NCI-H774 (cell line): ENCODE data around the gene SPIRE1.

ENCODE experiments used
- DNase-seq: peaks from one replicate; lab custom pipeline; 2025; lab: John Stamatoyannopoulos, UW

SPIRE1 gene

GRCh38 chr18:12657684-12658425 lies at the start of gene SPIRE1:
Gene SPIRE1, minus strand, starts transcription at chr18:12658107. Its CDS starts 241 bp downstream, at chr18:12657866.
- DNase-seq: peak; percentile 72

- DNase-seq: no peak
Observed at GRCh38 chr18:12703664-12704063, 45.8 kb upstream of the SPIRE1 start.

DNA sequence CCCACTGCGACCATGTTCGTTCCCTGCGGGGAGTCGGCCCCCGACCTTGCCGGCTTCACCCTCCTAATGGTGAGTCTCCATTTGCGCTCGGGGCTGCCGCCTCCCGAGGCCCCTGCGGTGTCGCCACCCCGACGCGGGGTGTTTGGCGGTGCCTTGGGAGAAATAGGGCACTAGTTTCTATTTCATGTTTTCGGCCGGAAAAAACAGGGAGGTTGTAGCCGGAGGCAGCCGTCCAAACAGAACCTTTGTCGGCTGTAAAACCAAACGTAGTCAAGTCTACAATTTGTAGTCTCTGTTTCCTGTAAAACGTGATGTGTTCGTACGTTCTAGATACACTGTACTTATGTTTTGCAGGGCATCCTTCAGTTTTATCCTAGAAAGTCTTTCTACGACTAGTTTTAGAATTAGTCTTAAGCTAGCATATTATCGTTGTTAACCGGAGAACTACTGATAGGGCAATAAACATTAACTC lies 45.2 kb upstream of the SPIRE1 start:
- no peak for DNase-seq

DNA sequence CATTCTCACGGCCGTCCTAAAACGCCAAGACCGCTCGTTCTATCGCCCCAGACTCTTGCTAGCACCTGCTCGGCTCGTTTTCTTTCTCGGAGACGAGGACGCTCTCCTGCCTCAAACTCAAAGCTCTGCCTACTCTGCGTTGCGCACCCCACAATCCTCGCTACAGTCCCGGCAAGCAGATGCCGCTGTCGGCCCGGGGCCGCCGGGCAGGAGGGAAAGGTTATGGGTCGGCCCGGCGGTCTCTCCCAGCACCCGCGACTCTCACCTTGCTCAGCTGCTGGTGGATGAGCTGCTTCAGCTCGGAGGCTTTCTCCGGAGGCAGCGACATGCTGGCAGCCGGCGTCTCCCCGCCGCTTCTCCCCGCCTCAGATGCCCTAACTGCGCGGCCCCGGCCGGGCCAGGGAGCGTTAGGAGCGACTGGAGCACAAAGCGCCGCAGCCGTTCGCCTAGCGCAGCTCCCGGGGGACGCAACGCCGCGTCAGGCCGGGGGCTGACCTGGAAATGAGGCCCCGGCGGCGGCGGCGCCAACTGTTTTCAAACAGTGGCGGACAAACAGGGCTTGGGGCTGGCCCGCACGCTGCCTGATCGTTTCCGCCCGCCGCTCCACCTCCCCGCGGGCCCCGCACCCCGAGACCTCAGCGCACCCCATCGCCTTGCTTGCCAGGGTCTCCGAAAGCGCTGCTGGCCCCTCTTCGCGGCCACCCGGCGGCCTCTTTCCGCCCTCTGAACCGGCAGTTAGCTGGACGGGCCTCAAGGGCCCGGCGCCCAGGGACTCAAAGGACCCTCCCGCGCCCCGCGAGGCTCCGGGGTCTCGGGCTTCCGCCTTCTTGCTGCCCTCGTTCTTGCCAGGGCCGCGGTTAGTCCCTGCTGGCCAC lies 44.6 kb upstream of the SPIRE1 start, which contains the start of the genes CEP76 and PSMG2:
Gene CEP76, minus strand, starts transcription at position 503 of the 875 bp plus-strand sequence. Its CDS starts 175 bp downstream, at position 328.
Gene PSMG2, plus strand, starts transcription at position 822 of the 875 bp plus-strand sequence. CDS start 66 bp downstream, outside the sequence.
- DNase-seq: peak; percentile 73

DNA sequence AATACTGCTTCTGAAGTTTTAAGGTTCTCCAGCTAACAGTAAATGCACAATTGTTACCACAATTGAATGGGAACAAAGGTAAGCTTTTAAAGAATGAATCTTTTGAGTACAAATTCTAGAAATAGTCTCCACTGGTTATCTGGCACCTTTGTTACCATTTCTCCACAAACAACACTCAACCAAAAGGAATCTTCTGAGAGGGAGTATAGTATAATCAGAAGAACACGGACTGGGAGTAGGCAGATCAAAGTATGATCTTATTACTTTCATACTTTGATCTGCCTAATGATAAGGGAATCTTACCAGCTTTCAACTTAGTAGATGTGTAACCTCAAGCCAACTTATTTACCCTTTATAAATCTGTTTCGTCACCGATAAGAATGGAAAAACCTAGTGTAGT lies 43.3 kb upstream of the SPIRE1 start:
- DNase-seq: no peak

DNA sequence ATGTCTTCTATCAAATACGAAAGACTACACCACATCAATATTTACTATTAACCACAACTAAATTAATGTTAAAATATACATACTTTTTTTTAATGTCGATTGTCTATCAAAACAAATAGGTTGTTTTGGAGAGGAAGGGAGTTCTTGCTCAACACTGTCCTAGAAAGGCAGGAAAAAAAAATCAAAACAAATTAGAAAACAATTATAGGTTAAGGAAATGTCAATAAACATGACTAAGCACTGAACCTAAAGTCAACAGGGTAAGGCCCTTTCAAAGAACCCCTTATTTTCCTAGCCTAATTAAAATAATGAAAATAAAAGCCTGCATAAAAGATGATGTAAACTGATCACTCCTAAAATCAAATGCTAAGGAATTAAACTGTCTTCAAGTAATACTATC lies 41.8 kb upstream of the SPIRE1 start:
- peak; percentile 35 for DNase-seq

DNA sequence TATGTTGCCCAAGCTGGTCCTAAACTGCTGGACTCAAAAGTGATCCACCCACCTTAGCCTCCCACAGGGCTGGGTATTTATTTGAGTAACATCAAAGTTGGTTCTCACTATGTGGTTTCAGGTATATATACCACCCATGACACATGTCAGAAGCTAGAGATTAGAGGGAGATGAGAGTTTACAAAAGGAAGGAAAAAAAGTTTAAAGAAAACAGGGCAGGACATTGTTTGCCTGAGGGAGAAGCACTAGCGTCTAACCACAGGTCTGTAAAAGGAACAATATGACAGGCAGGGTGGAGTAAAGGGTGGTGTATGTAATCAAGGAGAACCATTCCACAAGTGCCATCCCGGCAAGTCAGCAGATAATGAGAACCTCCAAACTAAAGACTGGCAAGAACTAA lies 36.1 kb upstream of the SPIRE1 start:
- no peak for DNase-seq

DNA sequence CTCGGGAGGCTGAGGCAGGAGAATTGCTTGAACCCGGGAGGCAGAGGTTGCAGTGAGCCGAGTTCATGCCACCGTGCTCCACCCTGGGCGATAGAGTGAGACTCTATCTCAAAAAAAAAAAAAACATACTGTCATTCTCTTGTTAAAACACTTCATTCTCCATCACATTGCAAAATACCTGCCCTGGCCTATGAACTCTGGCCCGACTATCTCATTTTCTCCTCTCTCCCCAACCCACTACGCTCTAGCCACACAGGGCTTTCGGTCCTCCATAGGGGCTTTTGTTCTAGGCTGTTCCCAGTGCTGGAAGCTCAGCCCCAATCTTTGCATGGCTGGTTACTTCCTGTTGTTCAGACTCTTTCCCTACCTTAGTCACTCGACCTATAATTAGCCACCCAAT lies 34.3 kb upstream of the SPIRE1 start:
- no peak for DNase-seq

DNA sequence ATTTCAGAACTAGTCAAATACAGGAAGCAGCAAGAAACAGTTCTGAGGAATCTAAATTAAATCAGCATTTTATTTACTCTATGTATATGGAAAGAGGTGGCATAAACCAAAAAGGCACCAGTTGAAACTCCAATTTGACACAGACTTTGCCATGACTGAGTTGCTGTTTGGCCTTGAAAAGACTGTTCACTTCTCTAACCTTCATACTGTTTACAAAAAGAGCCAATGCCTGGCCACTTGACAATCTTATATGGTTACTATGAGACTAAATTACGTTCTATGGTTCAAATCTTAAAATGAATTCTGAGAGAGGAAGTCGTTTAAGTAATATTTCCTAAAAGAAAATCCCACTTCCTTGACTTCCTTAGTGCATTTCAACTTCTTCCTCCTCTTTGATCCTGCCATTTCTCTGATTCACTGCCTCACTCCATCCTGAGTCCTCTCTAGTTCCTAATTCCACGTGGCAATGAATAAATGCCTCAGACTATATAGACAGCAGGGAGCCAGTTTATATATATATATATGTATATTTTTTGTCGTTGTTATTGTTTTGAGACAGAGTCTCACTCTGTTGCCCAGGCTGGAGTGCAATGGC lies 31.4 kb upstream of the SPIRE1 start:
- no peak for DNase-seq

DNA sequence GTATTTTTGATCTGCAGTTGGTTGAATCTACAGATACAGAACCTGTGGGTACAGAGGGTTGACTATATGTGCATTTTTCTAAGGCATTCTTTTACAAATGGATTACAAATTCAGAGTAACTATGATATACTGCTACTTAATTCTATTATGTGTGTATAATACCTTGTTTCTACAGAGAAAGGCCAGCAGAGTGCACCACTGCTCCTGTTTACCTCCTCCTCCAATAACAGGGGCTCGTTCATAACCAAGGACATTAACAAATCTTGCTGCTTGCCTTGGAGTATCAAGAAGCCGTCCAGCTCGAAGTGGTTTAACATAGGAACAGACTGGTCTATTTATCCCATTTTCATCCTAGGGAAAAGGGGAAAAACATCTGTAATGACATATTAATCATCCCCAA lies 28.2 kb upstream of the SPIRE1 start:
- no peak for DNase-seq

DNA sequence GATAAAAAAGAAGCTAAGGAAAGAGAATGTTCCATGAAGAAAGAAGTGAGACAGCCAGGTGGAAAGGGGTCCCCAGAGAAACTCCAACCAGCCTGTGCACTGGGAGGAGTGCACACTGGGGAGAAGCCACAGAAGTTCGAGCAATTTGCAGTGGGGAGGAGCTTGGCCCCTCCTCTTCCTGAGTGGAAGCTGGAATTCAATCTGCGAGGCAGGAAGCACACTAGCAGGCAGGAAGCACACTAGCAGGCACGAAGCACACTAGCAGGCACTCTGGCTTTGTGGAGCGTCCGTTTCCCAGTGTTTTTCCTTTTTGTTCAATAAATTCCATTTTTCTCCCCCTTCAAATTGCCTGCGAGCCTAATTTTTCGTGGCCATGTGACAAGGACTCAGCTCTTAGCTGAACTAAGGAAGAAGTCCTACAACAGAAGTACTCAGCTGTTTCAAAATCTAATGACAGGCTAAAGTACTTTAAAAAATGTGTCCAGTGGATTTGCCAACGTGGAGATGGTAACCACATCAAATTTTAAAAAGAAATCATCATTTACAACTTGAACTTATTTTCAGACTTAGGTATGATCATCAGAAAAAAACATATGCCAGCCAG lies 21.4 kb upstream of the SPIRE1 start:
- DNase-seq: no peak

- no peak for DNase-seq
Observed at GRCh38 chr18:12668041-12668440, 10.1 kb upstream of the SPIRE1 start.

DNA sequence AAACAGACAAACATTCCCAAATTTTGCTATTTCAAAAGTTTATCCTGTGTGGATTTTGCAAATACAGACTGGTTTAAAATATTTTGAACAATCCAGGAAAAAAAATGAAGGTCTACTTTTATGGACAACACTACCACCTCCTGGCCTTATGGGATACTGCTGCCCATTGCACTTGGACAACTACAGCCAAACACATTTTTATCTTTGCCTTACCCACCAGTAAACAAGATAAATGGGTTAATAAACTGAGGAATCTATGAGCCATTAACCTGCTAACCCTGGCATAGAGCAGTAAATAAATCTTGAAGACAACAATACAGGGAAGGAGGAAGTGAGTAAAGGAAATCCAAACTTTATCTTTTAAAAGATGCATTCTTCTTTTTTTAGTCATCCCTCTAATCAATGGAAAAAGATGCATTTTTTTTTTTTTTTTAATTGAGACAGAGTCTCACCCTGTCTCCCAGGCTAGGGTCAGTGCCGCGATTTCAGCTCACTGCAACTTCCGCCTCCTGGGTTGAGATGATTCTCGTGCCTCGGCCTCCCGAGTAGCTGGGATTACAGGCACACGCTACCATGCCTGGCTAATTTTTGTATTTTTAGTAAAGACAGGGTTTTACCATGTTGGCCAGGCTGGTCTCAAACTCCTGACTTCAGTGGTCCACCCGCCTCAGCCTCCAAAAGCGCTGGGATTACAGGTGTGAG lies 2.1 kb upstream of the SPIRE1 start:
- DNase-seq: peak; percentile 6

DNA sequence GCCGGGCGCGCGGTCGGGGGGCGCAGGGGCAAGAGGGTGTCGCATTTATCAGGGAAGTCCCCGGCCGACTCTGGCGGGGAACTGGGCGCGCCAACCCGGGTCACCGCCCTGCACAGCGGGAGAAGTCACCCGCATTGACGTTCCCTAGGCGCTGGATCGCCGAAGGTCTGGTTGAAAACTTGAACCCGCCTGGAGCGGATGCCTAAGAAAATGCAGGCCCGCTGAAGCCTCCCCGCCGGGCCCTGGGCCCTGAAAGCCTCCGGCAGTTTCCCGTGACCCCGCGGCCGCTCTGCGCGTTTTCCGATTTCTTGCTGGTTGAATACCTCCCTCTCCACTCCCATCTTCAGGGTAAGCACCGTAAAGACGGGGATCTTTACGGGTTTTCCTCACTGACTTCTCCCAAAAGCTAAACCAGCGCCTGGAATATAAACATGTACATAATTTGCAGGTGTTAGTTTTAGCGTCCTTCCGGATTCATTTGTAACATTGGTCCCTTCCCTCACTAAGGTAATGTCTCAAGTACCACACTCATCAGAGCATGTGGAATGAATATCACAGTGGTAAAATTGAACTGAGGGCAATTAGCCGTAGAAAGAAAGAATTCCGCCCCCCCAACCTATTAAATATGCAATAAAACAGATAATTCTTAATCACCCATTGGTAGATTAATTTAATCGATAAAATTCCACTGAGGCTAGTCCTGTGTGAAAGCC lies 675 bp upstream of the SPIRE1 start:
- peak; percentile 16 for DNase-seq

- DNase-seq: no peak
Observed at GRCh38 chr18:12656938-12657683, 796 bp downstream of the SPIRE1 start.

DNA sequence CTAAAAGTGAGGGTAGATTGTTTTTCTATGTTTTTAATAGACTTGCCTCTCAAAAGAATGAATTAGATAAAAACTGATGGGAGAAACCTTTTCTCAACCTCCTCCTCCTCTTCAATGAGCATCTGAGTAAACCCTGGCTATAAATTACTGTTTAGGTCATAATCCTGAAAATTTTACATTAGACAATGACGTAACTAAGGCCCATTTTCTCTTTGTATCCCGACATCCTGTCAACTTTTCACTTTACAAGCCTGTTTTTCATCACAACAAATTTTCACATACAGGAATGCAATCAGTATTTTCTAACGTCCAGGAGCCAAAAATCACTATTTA lies 1.3 kb downstream of the SPIRE1 start:
- no peak for DNase-seq

DNA sequence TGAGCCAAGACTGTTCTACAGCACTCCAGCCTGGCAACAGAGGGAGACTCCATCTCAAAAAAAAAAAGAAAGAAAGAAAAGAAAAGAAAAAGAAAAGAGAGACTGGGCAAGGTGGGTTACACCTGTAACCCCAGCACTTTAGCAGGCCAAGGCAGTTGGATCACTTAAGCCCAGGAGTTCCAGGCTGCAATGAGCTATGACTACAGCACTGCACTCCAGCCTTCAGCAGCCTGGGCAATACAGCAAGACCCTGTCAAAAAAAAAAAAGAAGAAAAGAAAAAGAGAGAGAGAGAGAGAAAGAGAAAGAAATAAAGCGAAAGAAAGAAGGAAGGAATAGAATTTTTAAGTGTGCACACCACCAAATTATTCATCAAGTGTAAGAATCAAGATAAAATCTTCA lies 2.9 kb downstream of the SPIRE1 start:
- DNase-seq: no peak

DNA sequence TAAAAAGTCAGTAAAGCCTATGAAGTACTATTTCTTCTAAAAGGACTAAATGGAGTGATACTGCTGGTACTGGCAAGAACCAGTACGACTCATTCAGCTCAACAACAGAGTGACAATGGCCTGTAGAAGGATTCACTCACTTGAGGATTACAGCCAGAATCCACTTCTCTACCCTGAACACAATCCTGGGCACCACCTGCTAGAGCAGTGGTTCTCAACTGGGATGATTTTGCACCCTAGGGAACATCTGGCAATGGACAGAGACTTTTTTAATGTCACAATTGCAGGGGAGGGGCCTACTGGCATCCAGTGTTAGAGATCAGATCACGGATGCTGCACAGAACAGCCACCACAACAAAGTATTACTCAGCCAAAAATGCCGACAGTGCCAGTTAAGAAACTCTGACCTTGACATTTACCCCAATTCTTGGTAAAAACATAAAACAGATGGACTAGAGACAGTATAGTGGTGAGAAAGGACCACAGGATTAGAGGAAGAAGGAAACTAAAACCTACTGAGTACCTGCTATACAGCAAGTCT lies 5.0 kb downstream of the SPIRE1 start:
- no peak for DNase-seq

DNA sequence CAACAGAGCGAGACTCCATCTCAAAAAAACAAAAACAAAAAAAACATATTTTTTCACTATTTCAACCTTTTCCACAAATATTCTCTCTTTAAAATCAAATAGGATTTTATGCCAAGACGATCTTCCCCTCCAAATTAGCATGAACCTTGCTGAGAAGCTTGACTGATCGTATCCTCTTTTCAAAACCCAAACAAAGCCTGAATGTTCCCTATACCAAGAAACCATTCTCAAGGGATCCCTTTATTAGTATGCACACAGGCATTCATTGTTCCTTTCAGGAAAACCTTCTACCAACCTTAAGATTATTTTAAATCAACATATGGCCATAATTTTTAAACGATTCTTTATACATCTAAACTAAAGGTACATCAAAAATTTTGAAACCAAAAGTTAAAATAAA lies 6.3 kb downstream of the SPIRE1 start:
- no peak for DNase-seq

DNA sequence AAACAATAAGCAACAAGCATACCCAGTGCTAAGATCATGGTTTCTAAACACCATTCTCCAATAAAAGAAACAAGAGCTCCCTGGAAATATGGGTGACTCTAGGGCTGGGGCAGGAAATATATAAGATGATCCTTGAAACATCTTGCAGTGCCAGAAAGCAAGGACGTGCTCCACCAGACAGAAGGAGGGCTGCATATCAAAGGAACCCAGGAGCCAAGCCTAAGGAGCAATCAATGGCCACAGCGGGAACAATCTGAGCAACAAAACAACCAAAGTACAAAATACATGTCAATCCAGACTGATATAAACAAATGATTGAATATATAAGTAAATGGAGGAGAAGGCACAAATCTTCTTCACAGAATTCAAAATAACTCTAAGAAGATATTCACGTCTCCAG lies 10.1 kb downstream of the SPIRE1 start:
- no peak for DNase-seq
